Stimulated activated CD4-positive, alpha-beta T cell treated with anti-CD3 and anti-CD28 coated beads, Interleukin-4, amount 100 ng/mL, for 4 hours (primary cell): ENCODE results near the gene ACSL1.

ENCODE experiments used
- DNase-seq, 2 experiments: peaks; one replicate each; pipeline ENCODE4 v3.0.0-alpha.2; 2020

ACSL1 gene

GRCh38 chr4:184706453-184706852, 119.3 kb downstream of the ACSL1 start:
- no peak for DNase-seq

- no peak for DNase-seq
Measured at GRCh38 chr4:184705692-184706091, 120.1 kb downstream of the ACSL1 start.
